Skin epidermis (tissue), 12 donors: Measurements from ENCODE around the gene FAM174C.

Experiments
- H3K27ac ChIP-seq, 21 experiments: fragments of 200-600 bp; sonication (generic) in 11 of 21; one replicate each; pipeline ENCODE4 v1.5.0; 2020; ENCODE audit warnings: mild to moderate bottlenecking in 3 of 21, inconsistent platforms in 2 of 21, moderate library complexity in 2 of 21
- H3K4me3 ChIP-seq, 7 experiments: fragments of 200-600 bp; sonication (generic) in 2 of 7; one replicate each; pipeline ENCODE4 v1.5.0; 2020; ENCODE audit warnings: inconsistent platforms in 2 of 7, mild to moderate bottlenecking in 2 of 7, moderate library complexity in 1 of 7

The FAM174C gene

DNA sequence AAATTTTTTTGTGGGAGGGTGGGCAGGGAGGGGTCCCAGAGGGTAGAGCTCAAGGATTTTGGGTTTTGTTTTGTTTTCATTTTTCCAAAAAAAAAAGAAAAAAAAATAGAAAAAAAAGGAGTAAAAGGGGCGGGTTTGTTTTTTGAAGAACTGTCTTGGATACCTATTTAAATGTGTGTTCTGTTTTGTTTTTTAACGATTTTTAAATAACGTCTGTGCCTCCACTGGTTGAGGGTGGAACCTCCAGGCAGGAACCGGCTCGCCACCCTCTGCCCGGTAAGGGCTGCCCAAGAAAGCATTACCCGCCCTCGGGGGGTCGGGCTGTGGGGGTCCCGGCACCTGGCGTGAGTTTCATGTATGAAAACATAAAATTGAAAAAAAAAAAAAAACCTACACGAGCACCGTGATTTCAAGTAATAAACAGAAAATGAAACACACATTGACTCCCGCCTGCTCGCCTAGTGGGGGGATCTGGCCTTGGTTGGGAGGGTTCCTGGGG, 16.6 kb upstream of the FAM174C start:
- Histone ChIP-seq H3K4me3 (peak overlapping the region in 6 of 7 experiments; percentile 13 to 29 (median 18)), H3K27ac (peak overlapping the region; percentile 53 to 99 (median 95))

DNA sequence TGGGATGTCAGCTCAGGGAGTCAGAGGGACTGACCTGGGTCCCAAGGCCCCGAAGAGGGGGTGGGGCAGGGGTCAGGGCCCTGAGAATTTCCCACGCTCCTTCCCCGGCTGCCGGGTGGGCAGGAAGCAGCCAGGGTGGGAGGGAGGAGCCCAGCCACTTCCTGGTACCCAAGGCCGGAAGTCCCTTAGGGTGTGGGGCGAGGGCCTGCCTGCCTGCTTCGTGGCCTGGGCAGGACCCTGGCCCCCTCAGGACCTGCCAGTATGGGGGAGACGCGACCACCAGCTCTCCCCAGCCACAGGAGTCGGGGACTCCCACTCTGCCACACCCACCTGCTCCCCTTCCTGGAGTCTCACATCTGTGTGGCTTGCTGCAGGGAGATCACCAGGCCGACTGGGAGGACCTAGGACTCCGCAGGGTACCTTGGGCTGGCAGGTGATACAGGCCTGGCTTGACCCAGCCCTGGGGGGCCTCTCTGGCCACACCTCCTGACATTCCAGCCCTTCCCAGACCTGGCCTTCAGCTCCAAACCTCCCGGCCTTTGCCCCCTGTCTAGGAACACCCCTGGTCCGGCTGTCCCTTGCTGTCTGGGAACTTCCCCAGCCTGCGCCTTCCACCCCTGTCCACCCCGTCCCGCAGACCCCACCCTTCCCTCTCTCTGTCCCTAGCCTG, 16.0 kb upstream of the FAM174C start:
- peak overlapping the region; percentile 53 to 99 (median 95) for H3K27ac ChIP-seq
- peak overlapping the region in 6 of 7 experiments; percentile 13 to 29 (median 18) for H3K4me3 ChIP-seq

DNA sequence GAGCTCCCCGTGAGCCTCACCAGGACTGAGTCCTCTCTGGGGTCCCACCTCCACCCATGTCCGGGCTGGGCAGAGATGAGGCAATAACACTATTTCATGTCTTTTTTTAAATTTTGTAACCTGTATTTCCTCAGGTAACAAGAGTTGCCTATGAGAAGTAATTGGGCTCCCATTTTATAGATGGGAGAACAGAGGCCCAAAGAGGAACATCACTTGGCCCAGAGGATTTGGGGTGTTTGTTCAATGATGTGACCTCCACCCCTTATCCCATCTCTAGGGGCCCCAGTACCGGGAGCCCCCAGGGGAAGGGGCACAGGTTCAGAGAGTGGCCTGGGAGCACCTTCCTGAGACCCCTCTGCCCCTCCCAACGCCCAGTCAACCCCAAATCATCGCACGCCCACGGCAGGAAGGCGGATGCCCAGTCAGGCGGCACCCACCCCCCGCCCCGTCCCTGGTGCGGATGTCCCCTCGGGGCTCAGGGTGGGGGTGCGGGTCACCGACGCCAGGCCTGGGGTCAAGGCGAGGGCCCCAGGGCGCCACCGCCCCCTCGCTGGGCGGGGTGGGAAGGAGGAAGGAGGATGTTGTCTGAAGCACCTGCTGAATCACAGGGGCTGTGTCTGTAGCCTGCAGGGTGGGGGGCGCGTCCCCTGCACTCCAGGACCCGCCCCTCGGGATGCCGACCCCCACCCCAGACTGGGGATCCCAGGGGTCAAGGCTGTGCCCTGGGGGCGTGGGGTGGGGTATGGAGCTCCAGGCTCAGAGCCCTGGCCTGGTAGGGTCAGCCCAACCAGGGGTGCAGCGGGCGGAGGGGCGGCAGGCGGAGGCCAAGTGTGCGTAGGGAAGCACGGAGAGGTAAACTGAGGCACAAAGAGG, 15.2 kb upstream of the FAM174C start:
- Histone ChIP-seq H3K4me3 (peak overlapping the region; percentile 20 to 70 (median 53)), H3K27ac (peak overlapping the region; percentile 53 to 99 (median 95))

DNA sequence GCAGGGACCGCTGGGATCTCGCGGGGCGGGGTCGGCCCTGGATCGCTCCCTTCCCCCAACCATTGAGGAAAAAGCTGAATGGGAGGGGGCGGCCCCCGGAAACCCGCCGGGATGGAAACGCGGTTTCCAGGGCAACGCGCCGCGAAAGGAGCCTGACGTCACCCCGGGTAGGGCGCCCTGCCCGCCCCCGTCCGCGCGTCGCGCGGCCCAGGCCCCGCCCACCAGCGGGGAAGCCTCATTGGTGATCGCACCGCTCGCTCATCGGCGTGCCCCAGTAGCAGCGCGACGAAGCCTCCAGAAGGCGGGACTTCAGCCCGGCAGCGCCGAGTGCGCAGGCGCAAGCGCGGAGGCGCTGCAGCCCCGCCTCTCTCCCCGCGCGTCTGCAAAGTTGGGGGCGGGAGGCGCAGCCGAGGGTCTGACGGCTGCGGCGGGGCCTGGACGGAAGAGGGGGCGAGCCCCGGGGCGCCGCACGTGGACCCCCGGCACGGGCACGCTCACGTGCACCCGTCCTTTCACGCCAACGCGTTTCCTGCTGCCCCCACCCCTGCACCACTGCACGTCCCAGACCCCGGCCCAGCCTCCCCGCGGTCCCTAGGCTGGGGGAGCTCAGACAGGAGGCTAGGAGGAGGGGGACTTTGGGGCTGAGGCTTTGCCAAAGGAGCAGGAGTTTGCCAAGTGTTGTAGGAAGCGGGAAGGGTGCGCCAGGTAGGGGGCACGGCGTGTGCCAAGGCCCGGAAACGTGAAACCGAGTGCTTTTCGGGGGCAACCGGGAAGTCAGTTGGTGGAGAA, 14.4 kb upstream of the FAM174C start:
- Histone ChIP-seq H3K4me3 (peak overlapping the region; percentile 49 to 72 (median 55)), H3K27ac (peak overlapping the region; percentile 73 to 99 (median 95))

DNA sequence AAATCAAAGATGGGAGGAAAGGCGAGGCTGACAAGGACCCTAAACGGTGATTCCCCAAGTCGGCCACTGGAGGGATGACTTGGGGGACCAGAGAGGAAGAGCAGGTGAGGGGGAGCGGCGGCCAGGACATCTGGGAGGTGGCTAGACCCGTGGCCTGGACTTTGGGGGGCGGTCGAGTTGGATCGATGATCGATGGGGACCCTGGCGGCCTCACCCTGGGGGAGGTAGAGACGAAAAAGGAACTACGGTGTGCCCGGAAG, 13.9 kb upstream of the FAM174C start:
- Histone ChIP-seq H3K4me3 (peak overlapping the region; percentile 49 to 72 (median 55)), H3K27ac (peak overlapping the region; percentile 73 to 99 (median 95))

DNA sequence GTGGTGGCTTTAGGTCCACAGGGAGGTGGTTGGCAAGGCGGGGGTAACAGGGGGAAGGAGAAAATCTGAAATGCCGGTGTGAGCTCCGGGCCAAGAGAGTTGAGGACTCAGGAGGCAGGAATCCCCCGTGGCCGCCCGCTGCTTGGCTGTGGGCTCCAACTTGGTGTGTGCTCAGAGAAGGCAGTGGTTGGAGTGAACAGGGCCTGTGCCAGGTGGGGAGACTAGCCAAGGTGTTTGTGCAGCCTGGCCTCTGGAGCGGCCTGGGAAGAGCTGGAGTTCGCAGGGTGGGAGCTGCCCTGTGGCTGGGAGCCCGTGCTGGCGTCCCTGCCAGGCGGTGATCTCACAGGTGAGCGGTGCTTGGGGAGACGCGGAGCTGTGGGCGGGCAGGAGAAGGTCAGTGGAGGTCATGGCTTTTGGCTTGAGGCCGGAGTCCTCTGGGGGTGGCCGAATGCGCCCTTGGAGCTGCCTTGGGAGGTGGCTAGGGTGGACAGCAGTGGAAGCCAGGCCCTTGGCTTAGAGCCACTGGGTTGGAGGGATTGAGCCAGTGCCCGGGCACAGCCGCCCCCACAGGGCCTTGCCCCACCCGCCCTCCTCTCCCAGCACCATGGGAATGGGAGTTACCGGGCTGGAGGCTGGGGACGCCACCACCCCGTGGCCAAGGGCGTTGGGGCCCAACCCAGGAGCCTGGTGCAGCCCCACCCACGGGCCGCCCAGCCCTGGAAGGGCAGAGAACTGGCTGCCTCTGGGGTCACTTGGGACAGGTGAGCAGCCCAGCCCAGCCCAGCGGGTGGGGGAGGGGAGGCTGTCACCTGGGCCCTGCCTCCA, 13.3 kb upstream of the FAM174C start:
- H3K4me3 ChIP-seq, result peak overlapping the region; percentile 49 to 72 (median 55)
- H3K27ac ChIP-seq, result peak overlapping the region; percentile 73 to 99 (median 95)

DNA sequence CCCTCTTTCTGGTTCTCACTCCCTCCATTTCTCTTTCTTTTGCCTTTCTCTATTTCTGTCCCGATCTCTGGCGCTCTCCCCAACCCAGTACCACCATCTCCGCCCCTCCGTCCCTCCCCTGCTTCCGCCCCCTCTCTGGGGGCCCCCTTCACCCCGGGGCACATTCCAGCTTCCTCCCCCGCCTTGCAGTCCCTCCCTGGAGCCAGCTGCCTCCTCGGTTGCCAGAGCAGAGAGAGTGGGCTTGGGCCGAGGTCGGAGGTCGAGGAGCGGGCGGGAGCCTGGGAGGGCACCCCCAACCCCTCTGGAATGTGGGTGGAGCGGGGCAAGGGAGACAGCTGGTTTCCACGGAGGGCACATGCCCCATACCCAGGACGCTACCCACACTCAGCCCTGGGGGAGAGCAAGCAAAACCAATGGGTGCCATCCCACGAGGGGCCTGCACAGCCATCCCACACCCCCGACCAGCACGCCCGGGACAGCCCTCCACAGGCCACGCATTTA, 12.7 kb upstream of the FAM174C start:
- Histone ChIP-seq H3K4me3 (peak overlapping the region; percentile 49 to 72 (median 55)), H3K27ac (peak overlapping the region; percentile 73 to 99 (median 95))

DNA sequence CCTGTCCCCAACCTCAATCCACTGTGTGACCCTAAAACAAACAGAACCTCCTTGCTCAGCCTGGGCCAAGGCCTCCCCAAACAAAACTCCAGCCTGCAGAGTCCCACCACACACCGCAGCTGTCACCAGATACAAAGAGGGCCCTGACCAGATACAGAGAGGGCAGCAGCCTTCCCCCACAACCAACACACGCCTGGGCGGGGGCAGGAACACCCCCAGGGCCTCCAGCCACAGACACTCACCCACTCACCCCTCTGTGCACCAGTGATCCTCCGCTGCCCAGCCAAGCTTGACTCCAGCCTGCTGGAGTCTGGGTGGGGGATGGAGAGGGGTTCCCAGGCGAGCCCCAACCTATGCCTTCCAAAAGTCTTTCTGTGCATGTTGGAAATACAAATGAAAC, 12.1 kb upstream of the FAM174C start:
- Histone ChIP-seq H3K27ac (peak overlapping the region in 19 of 21 experiments; percentile 87 to 99 (median 95)), H3K4me3 (no peak overlapping the region)

DNA sequence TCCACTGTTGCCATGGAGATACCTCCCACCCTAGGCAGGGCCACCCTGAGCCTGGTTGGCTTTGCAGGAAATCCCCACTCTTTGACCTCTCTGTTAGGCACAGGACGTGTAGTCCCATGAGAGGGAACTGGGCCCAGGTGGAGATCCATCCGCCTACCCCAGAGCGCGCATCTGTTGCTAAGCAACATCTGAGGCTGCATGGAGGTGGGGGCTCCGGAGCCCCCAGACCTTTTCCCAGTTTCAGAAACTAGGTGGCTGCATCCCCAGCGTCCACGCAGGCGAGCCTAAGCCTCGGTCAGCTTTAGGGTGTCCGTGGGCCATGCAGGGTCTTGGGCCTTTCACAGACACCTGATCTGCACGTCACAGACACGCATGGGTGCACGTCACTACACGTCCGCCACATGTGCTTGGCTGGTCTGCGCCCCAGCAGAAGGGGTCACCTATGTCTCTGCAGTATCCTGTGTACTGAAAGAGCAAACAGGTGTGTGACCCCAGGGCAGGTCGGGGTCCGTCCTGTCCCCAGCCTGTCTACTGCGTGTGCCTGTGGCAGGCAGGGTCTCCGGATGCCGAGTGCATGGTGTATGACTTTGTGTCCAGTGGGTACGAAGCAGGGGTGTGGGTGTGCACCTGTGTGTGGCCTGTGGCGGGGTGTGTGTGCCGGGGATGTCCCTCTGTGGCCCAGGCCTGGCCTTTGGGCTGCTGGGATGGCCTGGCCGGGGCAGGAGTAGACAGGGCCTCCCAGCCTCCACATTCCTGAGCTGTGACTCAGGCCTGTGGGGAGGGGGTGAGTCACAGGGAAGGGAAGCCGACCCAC, 10.3 kb upstream of the FAM174C start:
- H3K4me3 ChIP-seq, result no peak overlapping the region
- peak overlapping the region in 20 of 21 experiments; percentile 71 to 99 (median 86) for H3K27ac ChIP-seq

DNA sequence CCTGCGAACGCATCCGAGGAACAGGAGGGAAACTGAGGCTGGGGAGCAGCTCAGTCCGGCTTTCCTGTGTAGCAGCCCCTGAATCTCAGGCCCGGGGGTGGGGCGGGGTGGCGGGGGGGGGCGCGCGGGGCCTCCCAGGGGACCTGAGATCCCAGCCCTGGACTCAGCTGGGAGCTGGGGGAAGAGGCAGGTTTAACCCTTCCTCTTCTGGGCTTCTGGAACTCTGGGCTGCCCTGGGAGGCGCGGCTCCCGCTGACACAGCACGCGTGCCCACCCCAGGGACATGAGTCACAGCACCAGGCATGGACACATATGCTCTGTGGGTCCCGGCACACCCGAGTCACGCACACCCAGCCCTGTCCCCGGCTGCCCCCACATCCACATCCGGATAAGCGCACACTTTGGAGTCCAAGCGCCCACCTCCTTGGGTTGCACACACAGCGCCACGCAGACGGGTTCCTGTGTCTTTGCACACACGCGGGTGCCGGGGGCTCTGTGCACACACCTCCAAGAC, 9.7 kb upstream of the FAM174C start:
- H3K4me3 ChIP-seq, result peak overlapping the region; percentile 32 to 59 (median 51)
- peak overlapping the region; percentile 29 to 99 (median 86) for H3K27ac ChIP-seq

DNA sequence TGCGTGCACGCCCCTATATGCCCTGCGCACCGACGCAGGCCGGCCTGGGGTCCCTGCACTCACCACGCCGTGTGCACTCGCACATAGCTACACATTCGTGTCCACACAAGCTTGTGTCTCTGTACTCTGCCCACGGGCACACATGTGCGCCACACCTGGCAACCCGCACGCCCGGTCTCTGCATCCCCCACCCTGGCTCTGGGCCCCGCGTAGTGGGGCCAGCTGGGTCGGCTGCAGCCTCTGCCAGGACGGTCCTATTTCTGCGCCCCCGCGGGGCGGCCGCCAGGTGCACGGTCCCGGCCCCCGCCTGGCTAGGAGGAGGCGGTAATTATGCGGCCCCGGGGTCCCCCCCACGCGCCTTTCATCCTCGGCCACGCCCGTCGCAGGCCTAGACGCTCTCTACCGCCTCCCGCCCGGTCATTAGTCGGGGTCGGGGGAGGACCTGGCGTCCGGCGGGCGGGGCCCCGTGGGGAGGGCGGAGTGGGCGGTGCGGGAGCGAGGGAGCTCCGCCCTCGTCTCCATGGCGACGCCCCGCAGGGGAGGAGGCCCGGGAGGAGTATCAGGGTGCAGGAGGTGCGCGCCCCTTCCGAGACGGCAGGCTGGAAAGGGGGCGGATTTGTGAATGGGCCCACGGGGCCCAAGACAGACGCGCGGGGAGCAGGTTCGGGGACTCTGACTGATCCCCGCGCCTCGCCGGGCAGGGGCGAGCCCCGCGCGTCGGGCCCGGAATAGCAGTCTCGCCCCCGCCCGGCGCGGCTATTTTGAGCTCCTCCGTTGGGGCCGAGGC, 9.0 kb upstream of the FAM174C start:
- H3K4me3 ChIP-seq, result peak overlapping the region; percentile 32 to 59 (median 51)
- H3K27ac ChIP-seq, result peak overlapping the region; percentile 50 to 99 (median 86)

DNA sequence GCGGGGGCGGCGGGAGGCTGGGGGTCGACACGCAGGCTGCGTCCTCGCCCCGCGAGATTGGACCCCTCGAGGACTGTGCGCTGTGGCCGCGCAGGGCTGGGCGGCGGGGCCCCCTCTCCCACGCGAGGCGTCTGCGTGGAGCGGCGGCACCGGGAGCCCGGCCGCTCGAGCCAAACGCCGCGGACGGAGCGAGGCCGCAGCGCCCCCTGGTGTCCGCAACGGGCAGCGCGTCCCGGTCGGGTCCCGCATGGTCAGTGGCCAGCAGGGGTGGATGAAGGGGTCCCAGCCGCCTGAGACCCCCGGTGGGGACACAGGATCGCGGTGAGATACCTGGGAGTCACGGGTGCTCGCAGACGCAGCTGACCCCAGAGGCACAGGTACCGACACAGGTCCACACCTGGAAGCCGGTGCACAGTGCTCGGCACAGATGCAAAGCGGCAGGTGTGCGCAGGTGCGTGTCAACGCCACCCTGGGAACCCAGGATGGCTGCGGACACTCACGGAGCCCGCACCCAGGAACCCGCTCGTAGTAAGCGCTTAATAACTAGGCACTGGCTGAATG, 8.3 kb upstream of the FAM174C start:
- Histone ChIP-seq H3K27ac (peak overlapping the region; percentile 50 to 99 (median 86)), H3K4me3 (peak overlapping the region; percentile 32 to 59 (median 51))

DNA sequence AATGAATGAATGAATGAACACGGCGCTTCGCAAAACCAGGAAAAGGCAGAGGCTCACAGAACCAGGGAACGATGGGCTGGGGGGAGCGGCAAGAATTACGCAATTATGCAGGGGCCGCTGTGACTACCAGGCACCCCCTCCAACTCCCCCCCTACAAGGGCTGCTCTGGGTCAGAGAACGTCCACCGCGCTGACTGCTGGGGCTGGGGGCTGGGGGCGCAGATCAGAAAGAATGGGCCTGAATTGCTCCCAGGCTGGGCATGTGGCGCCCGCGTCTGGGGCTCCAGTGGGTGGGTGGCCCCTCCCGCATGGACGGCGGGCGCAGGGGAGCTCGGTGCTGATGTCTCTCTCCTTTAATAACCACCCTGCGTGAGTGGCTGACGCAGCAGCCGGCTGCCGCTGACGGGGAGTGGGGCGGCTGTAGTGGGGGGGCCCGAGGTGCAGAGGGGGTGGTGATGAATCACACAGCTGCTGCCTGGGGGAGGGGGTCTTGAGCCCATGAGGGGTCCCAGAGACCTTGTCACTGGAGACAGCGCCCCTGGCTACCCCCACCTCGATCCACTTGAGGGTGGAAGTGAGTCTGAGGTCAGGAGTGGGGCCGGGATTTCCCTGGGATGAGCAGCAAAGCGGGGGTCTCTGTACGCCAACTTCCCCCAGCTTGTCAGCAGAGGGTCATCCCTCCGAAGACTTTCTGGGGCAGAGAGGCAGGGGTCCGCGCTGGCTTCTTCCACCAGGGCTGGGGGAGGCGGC, 7.7 kb upstream of the FAM174C start:
- Histone ChIP-seq H3K27ac (peak overlapping the region in 11 of 21 experiments; percentile 34 to 100 (median 84)), H3K4me3 (peak overlapping the region; percentile 32 to 59 (median 51))

DNA sequence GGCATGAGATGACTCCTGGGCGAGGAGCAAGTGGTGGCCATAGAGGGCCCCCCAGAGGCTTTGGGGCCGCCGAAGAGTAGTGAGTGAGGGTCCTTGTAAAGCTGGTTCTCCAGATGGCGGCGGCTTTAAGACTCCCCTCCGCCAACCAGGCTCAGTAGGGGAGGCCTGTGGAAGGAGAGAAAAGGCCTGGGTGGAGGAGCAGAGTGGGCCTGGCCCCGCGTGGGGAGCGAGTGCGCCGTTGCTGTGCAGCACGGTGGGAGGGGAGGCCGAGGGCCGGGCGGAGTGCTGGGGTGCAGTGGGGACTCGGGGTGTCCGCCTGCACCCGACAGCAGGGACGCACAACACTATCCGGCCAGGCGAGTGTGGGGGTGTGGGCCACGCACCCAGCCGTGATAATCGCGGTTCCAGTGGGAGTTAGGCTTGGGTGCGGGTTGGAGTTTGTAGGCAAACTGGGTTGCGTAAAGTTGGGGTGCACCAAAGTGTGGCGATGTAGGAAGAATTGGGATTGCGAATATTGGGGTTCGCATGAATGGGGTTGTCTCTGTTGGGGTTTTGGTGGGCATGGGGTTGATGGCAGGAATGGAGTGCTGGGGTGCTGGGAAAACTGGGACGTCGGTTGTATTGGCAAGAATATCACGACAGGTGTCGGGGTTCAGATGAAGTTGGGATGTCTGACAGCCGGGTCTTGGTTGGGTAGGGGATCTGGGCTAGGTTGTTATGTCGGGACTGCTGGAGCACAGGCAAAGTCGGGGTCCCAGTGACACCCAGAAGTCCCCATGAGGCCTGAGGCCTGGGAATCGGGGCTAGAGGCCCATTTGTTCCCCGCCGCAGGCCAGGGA, 6.9 kb upstream of the FAM174C start:
- Histone ChIP-seq H3K4me3 (peak overlapping the region in 3 of 7 experiments; percentile 50 to 71 (median 67)), H3K27ac (peak overlapping the region in 17 of 21 experiments; percentile 11 to 100 (median 91))

DNA sequence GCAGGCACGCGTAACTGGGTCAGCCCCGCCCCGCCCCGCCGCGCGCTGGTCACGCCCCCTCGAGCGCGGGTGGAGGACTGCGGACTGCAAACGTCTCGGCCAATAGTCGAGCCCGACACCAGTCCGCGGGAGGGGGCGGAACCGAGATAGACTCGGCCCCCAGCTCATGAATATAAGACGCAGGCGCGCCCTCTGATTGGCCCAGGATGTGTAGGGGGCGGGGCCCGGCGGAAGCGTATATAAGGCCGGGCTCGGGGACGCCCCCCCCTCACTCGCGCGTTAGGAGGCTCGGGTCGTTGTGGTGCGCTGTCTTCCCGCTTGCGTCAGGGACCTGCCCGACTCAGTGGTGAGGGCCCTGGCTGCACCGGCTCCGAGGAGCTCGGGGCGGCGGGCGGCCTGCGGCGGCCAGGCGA, 6.3 kb upstream of the FAM174C start, which contains the start of gene CIRBP:
Gene CIRBP (plus strand): TSS at position 268 of the 413 bp plus-strand sequence. CDS start 1,602 bp downstream, outside the sequence.
- H3K4me3 ChIP-seq, result peak within 1 kb of the TSS; percentile 50 to 74 (median 70)
- H3K27ac ChIP-seq, result peak within 1 kb of the TSS; percentile 87 to 100 (median 96)
